ENCODE data around the gene LOXL3.

DNA sequence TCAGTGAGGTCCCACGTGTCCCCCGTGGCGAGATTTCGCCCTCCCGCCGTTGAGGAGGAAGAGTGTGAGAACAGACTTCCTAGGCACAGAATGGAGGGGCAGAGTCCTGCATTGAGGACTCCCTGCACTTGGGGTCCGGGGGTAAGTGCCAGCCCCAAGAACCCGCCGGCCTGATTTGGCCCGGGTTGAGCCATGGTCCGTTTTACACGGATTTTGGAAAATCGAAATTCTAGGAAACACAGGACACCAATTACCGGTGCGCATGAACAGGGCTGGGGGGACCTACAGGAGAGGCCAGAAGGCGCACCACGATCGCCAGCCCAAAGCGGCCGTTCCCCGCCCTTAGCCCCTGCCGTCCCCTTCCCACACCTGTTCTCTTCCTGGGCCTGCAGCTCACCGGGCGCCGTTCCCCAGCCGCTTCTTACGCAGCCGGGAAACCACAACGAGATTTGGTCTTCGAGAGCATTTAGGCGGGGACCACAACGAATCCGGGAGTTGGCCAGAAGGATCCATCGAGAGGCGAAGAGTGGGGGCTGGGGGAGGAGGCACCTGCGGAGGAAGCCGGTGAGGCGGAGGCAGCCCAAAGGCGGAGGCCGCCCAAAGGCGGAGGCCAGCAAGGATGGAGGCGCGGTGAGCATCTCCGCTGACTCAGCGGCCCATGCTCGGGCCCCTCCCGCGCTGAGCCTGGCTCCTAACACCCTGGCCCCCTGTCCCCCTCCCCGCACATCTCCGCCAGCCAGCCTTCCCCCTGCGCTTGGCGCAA lies 40.0 kb downstream of the LOXL3 start:
- TF ChIP-seq, protein P1, sequence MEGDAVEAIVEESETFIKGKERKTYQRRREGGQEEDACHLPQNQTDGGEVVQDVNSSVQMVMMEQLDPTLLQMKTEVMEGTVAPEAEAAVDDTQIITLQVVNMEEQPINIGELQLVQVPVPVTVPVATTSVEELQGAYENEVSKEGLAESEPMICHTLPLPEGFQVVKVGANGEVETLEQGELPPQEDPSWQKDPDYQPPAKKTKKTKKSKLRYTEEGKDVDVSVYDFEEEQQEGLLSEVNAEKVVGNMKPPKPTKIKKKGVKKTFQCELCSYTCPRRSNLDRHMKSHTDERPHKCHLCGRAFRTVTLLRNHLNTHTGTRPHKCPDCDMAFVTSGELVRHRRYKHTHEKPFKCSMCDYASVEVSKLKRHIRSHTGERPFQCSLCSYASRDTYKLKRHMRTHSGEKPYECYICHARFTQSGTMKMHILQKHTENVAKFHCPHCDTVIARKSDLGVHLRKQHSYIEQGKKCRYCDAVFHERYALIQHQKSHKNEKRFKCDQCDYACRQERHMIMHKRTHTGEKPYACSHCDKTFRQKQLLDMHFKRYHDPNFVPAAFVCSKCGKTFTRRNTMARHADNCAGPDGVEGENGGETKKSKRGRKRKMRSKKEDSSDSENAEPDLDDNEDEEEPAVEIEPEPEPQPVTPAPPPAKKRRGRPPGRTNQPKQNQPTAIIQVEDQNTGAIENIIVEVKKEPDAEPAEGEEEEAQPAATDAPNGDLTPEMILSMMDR (conservative IDR thresholded peaks at IDR 0.05; ENCODE audit: low read length): no peak
- TF ChIP-seq EZH2phosphoT487 (IDR thresholded peaks at IDR 0.05; ENCODE audit: borderline replicate concordance, low read depth, low read length): peak; percentile 82; the same call in 1 of the 2 replicates
